ENCODE results near the gene OR8B8. TPM values are rescaled to one million over a fixed set of nuclear protein-coding genes. Genes with fewer than 3 reads are reported as not detected.

OR8B8 gene
- total and polyA plus RNA-seq, 10 of the 15 experiments (the other 5 are each of a cell fraction or from before 2014, with no cell fraction given) = not detected

- no peak for TF ChIP-seq ZBTB40 (IDR thresholded peaks at IDR 0.05; ENCODE audit: borderline replicate concordance)
- TF ChIP-seq TAF1 (IDR thresholded peaks at IDR 0.05; ENCODE audit: borderline replicate concordance, low read depth, low read length) = no peak
- TF ChIP-seq IKZF1 (conservative IDR thresholded peaks at IDR 0.05) = no peak
- TF ChIP-seq PBX3 (IDR thresholded peaks at IDR 0.05; ENCODE audit: insufficient replicate concordance, low read depth, low read length) = no peak
Observed at GRCh38 chr11:124454552-124454951, 9.1 kb upstream of the OR8B8 start (continued).

GRCh38 chr11:124446916-124447315, 1.4 kb upstream of the OR8B8 start:
- ChIA-PET SMC1A (ENCODE audit: uncharacterized antibody, unreplicated experiment) (interaction anchor here (0.7 kb wide), 1 partner anchor 340 kb away, joined by 3 read pairs; no protein-coding TSS in a partner anchor), CTCF (no interaction called here), POLR2A (no interaction called here), RAD21 (ENCODE audit: unreplicated experiment) (no interaction called here)
- TF ChIP-seq E4F1 (IDR thresholded peaks at IDR 0.05; ENCODE audit: borderline replicate concordance, partially characterized antibody) (no peak), EP300 (IDR thresholded peaks at IDR 0.05; ENCODE audit: borderline replicate concordance in 1 of 2, control insufficient read depth in 1 of 2, low read depth in 2 of 2, low read length in 2 of 2) (no peak), BCL3 (IDR thresholded peaks at IDR 0.05; ENCODE audit: borderline replicate concordance, insufficient read depth, low read depth, low read length, poor library complexity, severe bottlenecking) (no peak)
- in situ Hi-C loops (cut with MboI) (no loop called here), intact Hi-C loops (cut with micrococcal nuclease; ENCODE audit: unreplicated experiment) (no loop called here)
- Histone ChIP-seq H2AFZ (ENCODE audit: control insufficient read depth, low read depth, low read length) (no peak overlapping the region), H3K27ac (ENCODE audit: control insufficient read depth, insufficient read depth) (no peak overlapping the region), H3K36me3 (ENCODE audit: control insufficient read depth in 2 of 2, insufficient read depth in 2 of 2, low read length in 1 of 2) (no peaks in the 10 kb centered on the region), H3K9ac (ENCODE audit: control insufficient read depth, insufficient read depth, low read length) (no peak overlapping the region), H3K4me1 (ENCODE audit: control insufficient read depth, insufficient read depth, low read length) (no peaks in the 10 kb centered on the region), H3K4me2 (ENCODE audit: control insufficient read depth, insufficient read depth) (no peak overlapping the region), H3K27me3 (replicated peaks in 1 of 2; ENCODE audit: control insufficient read depth in 2 of 2, insufficient read depth in 2 of 2, low read length in 1 of 2) (no peaks in the 10 kb centered on the region; a peak in 2 of 4 replicates), H4K20me1 (ENCODE audit: control insufficient read depth, insufficient read depth) (no peaks in the 10 kb centered on the region), H3K79me2 (ENCODE audit: control insufficient read depth, insufficient read depth, low read length) (no peaks in the 10 kb centered on the region), H3K9me3 (replicated peaks; ENCODE audit: control insufficient read depth, insufficient read depth, low read length) (no peaks in the 10 kb centered on the region), H3K4me3 (no peak overlapping the region)
- BruUV-seq (replicated peaks) = no TSS peak
- FAIRE-seq (no peak), DNase-seq (ENCODE audit: low read depth, low spot score) (no peak), ATAC-seq (no peak)
- 4% methylated on average over 1 of the region's 1 CpG for WGBS (ENCODE audit: insufficient coverage, insufficient replicate concordance, low lambda C conversion rate, missing lambda C conversion rate)
